ENCODE results near the gene SCRN3.

GRCh38 chr2:174454566-174454965, 59.0 kb downstream of the SCRN3 start:
- TF ChIP-seq TAF1 (IDR thresholded peaks at IDR 0.05; ENCODE audit: borderline replicate concordance, insufficient read depth, low read length): no peak
- no peak for TF ChIP-seq REST (IDR thresholded peaks at IDR 0.05; ENCODE audit: insufficient read depth in 1 of 2, low read depth in 2 of 2, low read length in 2 of 2)
- TF ChIP-seq SIN3A (IDR thresholded peaks at IDR 0.05; ENCODE audit: borderline replicate concordance, insufficient read depth, low read length): no peak
- TF ChIP-seq POLR2AphosphoS5 (IDR thresholded peaks at IDR 0.05; ENCODE audit: low read depth, low read length): no peak
- TF ChIP-seq FOXP2 (optimal IDR thresholded peaks at IDR 0.05; ENCODE audit: borderline replicate concordance, extremely low read depth, extremely low read length, insufficient read depth): no peak

Data from PFSK-1 (cell line).